Measurements from ENCODE around the gene RAB44. TPM values are rescaled to one million over a fixed set of nuclear protein-coding genes. Genes with fewer than 3 reads are reported as not detected.

RAB44 gene
- total RNA-seq, 2 donors from 2014 or later, result 4.1 to 7.9 TPM

- ATAC-seq (no peak), DNase-seq (ENCODE audit: low spot score) (no peak)
- Mint-ChIP-seq H3K9me3 (no peaks in the 10 kb centered on the region), H3K27ac (peak overlapping the region; percentile 92 to 96), H3K4me1 (ENCODE audit: low read depth in 2 of 2) (peaks cover 74 to 81% of the 10 kb centered on the region in 2 donors), H3K4me3 (no peak overlapping the region), H3K36me3 (peaks cover 5% of the 10 kb centered on the region), H3K27me3 (no peaks in the 10 kb centered on the region)
These were observed 31.5 kb downstream of the RAB44 start for GRCh38 chr6:36729161-36729524.

- Mint-ChIP-seq H3K4me3 (peak overlapping the region; percentile 10), H3K27ac (peak overlapping the region; percentile 96 to 100), H3K4me1 (ENCODE audit: low read depth in 2 of 2) (peaks cover 70 to 78% of the 10 kb centered on the region in 2 donors), H3K36me3 (peaks cover 5% of the 10 kb centered on the region), H3K9me3 (no peaks in the 10 kb centered on the region), H3K27me3 (no peaks in the 10 kb centered on the region)
- DNase-seq (ENCODE audit: low spot score) (no peak), ATAC-seq (no peak)
These were observed 33.1 kb downstream of the RAB44 start for GRCh38 chr6:36730424-36731380.

GRCh38 chr6:36731622-36732310 is 34.1 kb downstream of the RAB44 start:
- Mint-ChIP-seq H3K36me3 (peaks cover 5% of the 10 kb centered on the region), H3K27me3 (no peaks in the 10 kb centered on the region), H3K4me1 (ENCODE audit: low read depth in 2 of 2) (peaks cover 68 to 69% of the 10 kb centered on the region in 2 donors), H3K9me3 (no peaks in the 10 kb centered on the region), H3K4me3 (peak overlapping the region; percentile 49), H3K27ac (peak overlapping the region; percentile 96 to 100)
- DNase-seq (ENCODE audit: low spot score) (no peak), ATAC-seq (no peak)

DNA sequence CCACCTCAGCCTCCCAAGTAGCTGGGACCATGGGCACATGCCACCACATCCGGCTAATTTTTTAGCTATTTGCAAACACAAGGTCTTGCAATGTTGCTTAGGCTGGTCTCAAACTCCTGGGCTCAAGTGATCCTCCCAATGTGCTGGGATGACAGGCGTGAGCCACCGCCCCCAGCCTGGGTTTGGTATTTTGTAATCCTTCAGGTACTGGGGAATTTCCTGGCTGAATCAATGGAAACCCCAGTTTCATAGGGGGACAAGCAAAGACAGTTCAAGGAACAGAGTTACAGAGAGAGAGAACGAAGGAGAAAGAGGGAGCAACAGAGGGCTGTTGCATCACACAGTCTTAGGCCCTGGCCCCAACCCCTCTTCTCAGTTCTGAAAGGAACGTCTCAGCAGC is 35.7 kb downstream of the RAB44 start:
- H3K27ac Mint-ChIP-seq, result peak overlapping the region; percentile 96 to 100
- H3K4me3 Mint-ChIP-seq, result peak overlapping the region; percentile 61
- H3K36me3 Mint-ChIP-seq, result no peaks in the 10 kb centered on the region
- peak; percentile 74 for DNase-seq (ENCODE audit: low spot score)
- ATAC-seq, result no peak
- H3K27me3 Mint-ChIP-seq, result no peaks in the 10 kb centered on the region
- no peaks in the 10 kb centered on the region for H3K9me3 Mint-ChIP-seq
- H3K4me1 Mint-ChIP-seq (ENCODE audit: low read depth in 2 of 2), result peaks cover 57 to 63% of the 10 kb centered on the region in 2 donors

GRCh38 chr6:36734486-36735060 is 36.9 kb downstream of the RAB44 start:
- ATAC-seq (peak in 1 of 2 donors; percentile 0), DNase-seq (ENCODE audit: low spot score) (no peak)
- no peaks in the 10 kb centered on the region for H3K9me3 Mint-ChIP-seq
- H3K27ac Mint-ChIP-seq, result peak overlapping the region; percentile 96 to 100
- H3K36me3 Mint-ChIP-seq, result no peaks in the 10 kb centered on the region
- peaks cover 46 to 60% of the 10 kb centered on the region in 2 donors for H3K4me1 Mint-ChIP-seq (ENCODE audit: low read depth in 2 of 2)
- no peaks in the 10 kb centered on the region for H3K27me3 Mint-ChIP-seq
- peak overlapping the region; percentile 71 for H3K4me3 Mint-ChIP-seq

- Mint-ChIP-seq H3K36me3 (no peaks in the 10 kb centered on the region), H3K27ac (peak overlapping the region; percentile 96 to 100), H3K9me3 (no peaks in the 10 kb centered on the region), H3K4me1 (ENCODE audit: low read depth in 2 of 2) (peaks cover 48 to 63% of the 10 kb centered on the region in 2 donors), H3K4me3 (peak overlapping the region; percentile 71), H3K27me3 (no peaks in the 10 kb centered on the region)
- ATAC-seq, result peak; percentile 95
- peak; percentile 96 for DNase-seq (ENCODE audit: low spot score)
These were observed 37.8 kb downstream of the RAB44 start for GRCh38 chr6:36735110-36736071.

DNA sequence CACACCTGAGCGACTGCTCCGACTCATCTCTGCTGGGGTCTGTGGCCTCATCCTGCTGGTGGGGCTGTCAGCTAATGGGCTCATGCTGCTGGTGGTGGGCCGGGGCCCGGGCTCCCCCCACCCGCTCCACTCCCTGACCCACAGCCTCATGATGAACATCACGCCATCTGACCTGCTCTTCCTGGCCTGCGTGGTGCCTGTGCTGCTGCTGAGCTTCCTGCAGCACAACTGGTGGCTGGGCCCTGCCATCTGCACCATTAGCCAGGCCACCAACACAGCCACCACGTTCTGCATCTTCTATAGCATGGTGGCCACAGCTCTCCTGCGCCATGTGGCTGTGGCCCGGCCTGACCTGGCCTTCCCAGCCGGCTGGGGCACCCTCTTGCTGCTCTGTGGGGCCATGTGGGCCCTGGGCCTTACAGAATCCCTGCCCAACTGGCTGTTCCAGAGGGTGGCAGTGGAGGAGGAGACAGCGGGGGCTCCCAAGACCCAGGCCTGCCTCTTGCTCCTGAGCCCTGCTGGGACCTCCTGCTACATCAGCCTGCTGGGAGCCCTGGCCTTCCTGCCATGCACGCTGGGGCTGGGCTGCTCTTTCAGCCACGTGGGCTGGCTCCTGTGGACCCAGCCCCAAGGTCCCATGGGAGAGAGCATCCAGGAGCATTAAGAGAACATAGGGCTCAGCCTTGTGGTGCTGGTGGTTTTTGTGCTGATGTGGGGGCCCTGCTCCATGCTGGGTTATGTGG is 39.6 kb downstream of the RAB44 start:
- peaks cover 37 to 53% of the 10 kb centered on the region in 2 donors for H3K4me1 Mint-ChIP-seq (ENCODE audit: low read depth in 2 of 2)
- no peaks in the 10 kb centered on the region for H3K36me3 Mint-ChIP-seq
- ATAC-seq, result no peak

DNA sequence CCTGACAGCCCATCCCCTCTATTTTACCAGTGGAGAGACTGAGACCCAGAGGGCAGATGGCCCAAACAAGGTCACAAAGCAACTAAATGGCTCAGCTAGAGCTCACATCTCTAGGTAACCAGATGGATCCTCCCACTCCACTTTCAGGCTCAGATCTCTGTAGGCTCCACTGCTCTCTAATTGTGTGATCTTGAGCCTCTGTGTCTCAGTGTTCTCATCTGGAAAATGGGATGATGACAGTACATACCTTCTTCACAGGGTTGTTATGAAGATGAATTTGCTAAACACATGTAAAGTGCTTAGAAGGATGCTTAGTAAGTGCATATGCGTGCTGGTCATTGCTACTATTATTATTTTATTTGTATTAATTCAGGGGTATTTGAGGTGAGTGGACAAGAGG is 40.5 kb downstream of the RAB44 start:
- H3K36me3 Mint-ChIP-seq, result no peaks in the 10 kb centered on the region
- ATAC-seq, result no peak
- no peaks in the 10 kb centered on the region for H3K27me3 Mint-ChIP-seq
- H3K4me3 Mint-ChIP-seq, result no peak overlapping the region
- peak overlapping the region; percentile 96 to 100 for H3K27ac Mint-ChIP-seq
- DNase-seq (ENCODE audit: low spot score), result no peak
- no peaks in the 10 kb centered on the region for H3K9me3 Mint-ChIP-seq
- peaks cover 37 to 51% of the 10 kb centered on the region in 2 donors for H3K4me1 Mint-ChIP-seq (ENCODE audit: low read depth in 2 of 2)

More for the DNA sequence above, 39.6 kb downstream of the RAB44 start:
- no peak for DNase-seq (ENCODE audit: low spot score)
- H3K9me3 Mint-ChIP-seq, result no peaks in the 10 kb centered on the region
- H3K4me3 Mint-ChIP-seq, result peak overlapping the region; percentile 54
- no peaks in the 10 kb centered on the region for H3K27me3 Mint-ChIP-seq
- H3K27ac Mint-ChIP-seq, result peak overlapping the region; percentile 96 to 100

GRCh38 chr6:36739947-36740817 is 42.6 kb downstream of the RAB44 start:
- Mint-ChIP-seq H3K27me3 (no peaks in the 10 kb centered on the region), H3K4me1 (ENCODE audit: low read depth in 2 of 2) (peaks cover 16 to 39% of the 10 kb centered on the region in 2 donors), H3K4me3 (peak overlapping the region; percentile 32), H3K9me3 (no peaks in the 10 kb centered on the region), H3K27ac (peak overlapping the region; percentile 28 to 100), H3K36me3 (no peaks in the 10 kb centered on the region)
- DNase-seq (ENCODE audit: low spot score) (no peak), ATAC-seq (no peak)

DNA sequence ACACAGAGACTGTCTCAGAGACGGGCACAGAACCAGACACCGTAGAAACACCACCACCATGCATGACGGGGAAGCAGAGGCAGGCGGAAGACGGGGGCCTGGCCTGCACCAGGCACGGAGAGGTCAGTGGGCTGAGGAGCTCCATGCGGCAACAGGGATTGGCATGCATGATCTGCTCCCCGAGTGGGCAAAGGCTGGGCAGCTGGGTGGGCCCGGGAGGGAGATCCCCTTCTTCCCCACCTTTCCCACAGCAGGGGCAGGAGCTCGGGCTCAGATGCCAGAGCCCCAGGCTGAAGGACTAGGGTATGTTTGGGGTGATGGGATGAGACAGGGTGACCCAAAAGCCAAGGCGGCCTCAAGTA is 43.2 kb downstream of the RAB44 start:
- ATAC-seq (no peak), DNase-seq (ENCODE audit: low spot score) (no peak)
- Mint-ChIP-seq H3K9me3 (no peaks in the 10 kb centered on the region), H3K36me3 (no peaks in the 10 kb centered on the region), H3K4me1 (ENCODE audit: low read depth in 2 of 2) (peaks cover 14 to 37% of the 10 kb centered on the region in 2 donors), H3K27ac (peak overlapping the region; percentile 28 to 100), H3K27me3 (no peaks in the 10 kb centered on the region), H3K4me3 (no peak overlapping the region)

DNA sequence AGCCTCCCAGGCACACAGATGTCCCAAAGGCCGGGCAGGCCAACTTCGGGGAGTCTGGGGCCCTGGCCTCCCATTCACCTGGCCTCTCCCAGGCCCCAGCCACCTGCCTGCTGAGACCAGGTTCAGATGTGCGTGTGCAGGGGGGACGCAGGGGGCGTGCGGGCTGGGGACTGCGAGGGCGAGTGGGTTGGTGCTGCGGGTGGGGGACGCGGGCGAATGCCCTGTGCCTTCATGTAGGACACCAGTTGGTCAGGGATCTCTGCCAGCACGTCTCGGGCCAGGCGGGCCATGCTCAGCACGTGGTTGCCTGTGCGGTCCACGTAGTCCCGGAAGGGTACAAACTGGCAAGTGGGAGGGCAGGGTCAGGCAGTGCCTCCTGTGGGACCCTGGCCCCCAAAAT is 44.5 kb downstream of the RAB44 start:
- no peak overlapping the region for H3K4me3 Mint-ChIP-seq
- H3K27ac Mint-ChIP-seq, result peak overlapping the region in 1 of 2 donors; percentile 88
- DNase-seq (ENCODE audit: low spot score) (no peak), ATAC-seq (no peak)
- peaks cover 11 to 39% of the 10 kb centered on the region in 2 donors for H3K4me1 Mint-ChIP-seq (ENCODE audit: low read depth in 2 of 2)
- H3K27me3 Mint-ChIP-seq, result no peaks in the 10 kb centered on the region
- H3K36me3 Mint-ChIP-seq, result no peaks in the 10 kb centered on the region
- H3K9me3 Mint-ChIP-seq, result no peaks in the 10 kb centered on the region

DNA sequence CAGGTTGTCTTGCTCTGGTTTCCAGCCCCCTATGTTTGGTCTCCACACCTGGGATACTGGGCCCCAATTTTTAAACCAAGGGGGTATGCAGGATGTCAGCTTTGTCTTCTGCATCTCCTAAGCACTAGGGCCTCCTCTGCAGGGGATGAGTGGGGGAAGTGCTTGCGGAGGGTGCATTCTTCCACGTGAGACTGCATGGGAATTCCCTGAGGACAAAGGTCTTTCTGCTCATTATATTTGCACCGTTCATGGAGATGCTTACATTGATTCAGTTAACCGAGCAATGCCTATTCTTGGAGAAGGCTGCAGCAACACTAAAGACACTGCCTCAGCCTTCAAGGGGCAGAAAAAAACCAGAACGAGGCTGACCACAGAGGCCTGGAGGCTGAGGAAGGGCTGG is 45.4 kb downstream of the RAB44 start:
- peaks cover 10 to 39% of the 10 kb centered on the region in 2 donors for H3K4me1 Mint-ChIP-seq (ENCODE audit: low read depth in 2 of 2)
- no peak overlapping the region for H3K4me3 Mint-ChIP-seq

More for the DNA sequence above, 45.4 kb downstream of the RAB44 start:
- no peak for DNase-seq (ENCODE audit: low spot score)
- peak overlapping the region; percentile 10 to 88 for H3K27ac Mint-ChIP-seq
- no peak for ATAC-seq
- no peaks in the 10 kb centered on the region for H3K27me3 Mint-ChIP-seq
- no peaks in the 10 kb centered on the region for H3K36me3 Mint-ChIP-seq
- no peaks in the 10 kb centered on the region for H3K9me3 Mint-ChIP-seq

Data from natural killer cell treated with Interleukin-12 subunit alpha and Interleukin-12 subunit beta and Interleukin-15 and Interleukin-18, amount 100 ng/mL, for 72 hours (primary cell).